ENCODE data around the gene ZNF621. TPM values are rescaled to one million over a fixed set of nuclear protein-coding genes. Genes with fewer than 3 reads are reported as not detected.
A peak's percentile ranks its signal among the peaks of the same experiment; 100 is the strongest.

Gene ZNF621
- total and polyA plus RNA-seq, 9 of the 15 experiments (the other 6 are each of a cell fraction or from before 2014, with no cell fraction given): 4.7 to 28.9 (median 20.6) TPM

DNA sequence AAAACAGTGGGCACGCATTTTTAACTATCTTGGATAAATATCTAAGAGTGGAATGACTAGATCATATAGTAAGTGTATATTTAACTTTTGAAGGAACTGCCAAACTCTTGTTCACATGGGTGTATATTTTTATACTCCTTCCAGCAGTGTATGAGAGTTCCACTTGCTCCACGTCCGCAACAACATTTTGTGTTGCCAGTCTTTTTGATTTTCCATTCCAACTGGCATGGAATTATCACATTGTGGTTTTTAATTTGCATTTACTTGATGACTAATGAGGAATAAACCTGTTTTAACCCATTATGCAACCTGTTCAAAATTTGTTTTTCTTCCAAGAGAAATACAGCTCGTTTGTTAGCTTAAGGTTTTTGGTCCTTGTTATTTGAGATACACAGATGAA, 51.6 kb downstream of the ZNF621 start:
- intact Hi-C loops (cut with micrococcal nuclease) (no loop called here), in situ Hi-C loops (cut with MboI) (no loop called here)
- Histone ChIP-seq H3K27me3 (ENCODE audit: control insufficient read depth in 2 of 2, insufficient read depth in 2 of 2, low read length in 2 of 2) (peaks cover 22 to 27% of the 10 kb centered on the region in 2 experiments; a peak in 4 of 5 replicates), H3K36me3 (ENCODE audit: control insufficient read depth, insufficient read depth, low read length) (no peaks in the 10 kb centered on the region), H3K79me2 (ENCODE audit: control insufficient read depth, insufficient read depth, low read length) (no peaks in the 10 kb centered on the region), H4K20me1 (replicated peaks; ENCODE audit: control insufficient read depth, insufficient read depth, low read length) (0 out of 2 replicates have a peak, but pooled peaks cover 3% of the 10 kb centered on the region), H3K4me1 (replicated peaks in 1 of 2; ENCODE audit: control insufficient read depth in 2 of 2, insufficient read depth in 2 of 2, low read length in 2 of 2) (peaks cover 0 to 2% of the 10 kb centered on the region in 2 experiments; a peak in 1 of 5 replicates), H2AFZ (ENCODE audit: low read depth, low read length) (no peak overlapping the region), H3K27ac (ENCODE audit: extremely low read depth, low read depth, low read length) (no peak overlapping the region), H3K9ac (ENCODE audit: insufficient read depth in 1 of 2, low read depth in 2 of 2, low read length in 2 of 2) (no peak overlapping the region), H3K4me3 (no peak overlapping the region), H3K9me3 (replicated peaks; ENCODE audit: control insufficient read depth, insufficient read depth, low read depth, low read length) (no peaks in the 10 kb centered on the region), H3K4me2 (ENCODE audit: insufficient read depth, low read length) (no peak overlapping the region), H3K9me1 (ENCODE audit: control insufficient read depth, insufficient read depth, low read length) (no peaks in the 10 kb centered on the region)
- ChIA-PET CTCF (ENCODE audit: low intra/inter-chr PET ratio) (no interaction called here), POLR2A (interaction anchor here (1.3 kb wide), 1 partner anchor 9 kb away, joined by 4 read pairs; no protein-coding TSS in a partner anchor)
- BruUV-seq (replicated peaks): no TSS peak
- ATAC-seq (no peak), FAIRE-seq (no peak), DNase-seq (ENCODE audit: extremely low read depth in 1 of 4, low spot score in 3 of 4) (no peak)
- TF ChIP-seq ZZZ3 (IDR thresholded peaks at IDR 0.05) (no peak), ZNF551 (CRISPR knock-in tag; IDR thresholded peaks at IDR 0.05) (no peak), MAX (CRISPR knock-in tag; IDR thresholded peaks at IDR 0.05) (no peak), ZNF239 (CRISPR knock-in tag; IDR thresholded peaks at IDR 0.05) (no peak), ZNF280B (CRISPR knock-in tag; IDR thresholded peaks at IDR 0.05) (0 out of 2 replicates have a peak, but pooled peaks have one; percentile 29), PCBP1 (IDR thresholded peaks at IDR 0.05; ENCODE audit: low read depth, low read length, poor library complexity, severe bottlenecking) (no peak), HIVEP1 (CRISPR knock-in tag; IDR thresholded peaks at IDR 0.05) (no peak), NR2C2 (CRISPR knock-in tag; IDR thresholded peaks at IDR 0.05) (no peak), NR2C2 (tag; IDR thresholded peaks at IDR 0.05) (no peak)
- WGBS (ENCODE audit: insufficient coverage, low coverage, missing lambda C conversion rate): 16% methylated on average over 4 of the region's 4 CpGs
